Spleen (tissue), 11 donors: Measurements from ENCODE around the gene TSPAN9. TPM values are rescaled to one million over a fixed set of nuclear protein-coding genes. Genes with fewer than 3 reads are reported as not detected.

ENCODE experiments used
- DNase-seq: peaks from one replicate; pipeline ENCODE4 v3.0.0-alpha.2; 2020
- H3K27ac ChIP-seq, 8 donors: fragments of 200-600 bp; sonication (generic) in 7 of 8; 1 replicate in 4 of 8; 2 replicates in 4 of 8; pipeline versions ENCODE4 v1.5.0 to v1.8.0; 2016 to 2021; ENCODE audit warnings: inconsistent platforms in 4 of 8, mild to moderate bottlenecking in 4 of 8, moderate library complexity in 1 of 8
- H3K27me3 ChIP-seq, 7 donors: fragments of 200-600 bp; sonication (generic) in 6 of 7; replicated peaks in 1 of 7; 1 replicate in 4 of 7; 2 replicates in 3 of 7; pipeline versions ENCODE4 v1.5.0 to v1.8.0; 2016 to 2021; ENCODE audit warnings: inconsistent platforms in 3 of 7, mild to moderate bottlenecking in 1 of 7
- H3K36me3 ChIP-seq, 6 donors: fragments of 200-600 bp; sonication (generic) in 5 of 6; 1 replicate in 4 of 6; 2 replicates in 2 of 6; pipeline versions ENCODE4 v1.5.0 to v1.8.0; 2016 to 2021; ENCODE audit warnings: inconsistent platforms in 2 of 6
- H3K4me1 ChIP-seq, 6 donors: fragments of 200-600 bp; sonication (generic) in 5 of 6; 1 replicate in 3 of 6; 2 replicates in 3 of 6; pipeline versions ENCODE4 v1.5.0 to v1.8.0; 2016 to 2021; ENCODE audit warnings: inconsistent platforms in 3 of 6
- H3K4me3 ChIP-seq, 8 donors: fragments of 200-600 bp; sonication (generic) in 7 of 8; 1 replicate in 4 of 8; 2 replicates in 4 of 8; pipeline versions ENCODE4 v1.5.0 to v1.8.0; 2016 to 2021; ENCODE audit warnings: inconsistent platforms in 4 of 8, mild to moderate bottlenecking in 4 of 8, moderate library complexity in 2 of 8
- H3K9me3 ChIP-seq, 8 donors: fragments of 200-600 bp; sonication (generic) in 7 of 8; 1 replicate in 4 of 8; 2 replicates in 4 of 8; pipeline versions ENCODE4 v1.5.0 to v1.8.0; 2016 to 2021; ENCODE audit warnings: inconsistent platforms in 4 of 8
- POLR2A ChIP-seq, 3 donors: fragments of 450-650 bp; IDR thresholded peaks; one replicate each; pipeline ENCODE4 v1.5.1; 2017; ENCODE audit warnings: antibody characterized with exemption in 3 of 3, mild to moderate bottlenecking in 1 of 3
- POLR2AphosphoS5 ChIP-seq, 3 donors: sonication (generic); formaldehyde crosslinking; IDR thresholded peaks; one replicate each; pipeline ENCODE4 v1.5.1; 2017; ENCODE audit warnings: antibody characterized with exemption in 3 of 3
- WGBS, 5 donors: extraction: QIAGEN DNeasy Blood & Tissue Kit in 3 of 5; methylation state at CpG; one replicate each; pipeline versions ENCODE4 v1.1.5 to v1.1.7; 2013 to 2018; 5-methylcytosine and 5-hydroxymethylcytosine counted together
- intact Hi-C: fragments of 100-400 bp; cut with DNase I; formaldehyde crosslinking; loops from one replicate; pipeline ENCODE4 v1.15.0; 2023; ENCODE audit warnings: low total_unique reads
- polyA plus RNA-seq, 3 donors: library from polyadenylated mRNA; stranded (reverse); fragments of 200-250 nt; gene quantifications; one replicate each; pipeline ENCODE4 v1.2.1, GENCODE V29; 2013
- total RNA-seq, 7 donors: library from RNA; depleted of rRNA in 3 of 7; stranded (reverse); fragments of >200 nt in 3 of 7; fragmentation: NEBNext Ultra II Directional in 4 of 7; extraction: Animal tissue kit (Norgen Biotek cat#: 25700) in 4 of 7; gene quantifications; one replicate each; pipeline versions ENCODE4 v1.1.0 to v1.2.1, GENCODE V29; 2016 to 2021
- TF ChIP-seq, protein P1 (sequence below), 11 experiments: fragments of 200-600 bp in 7 of 11; fragments of 450-650 bp in 4 of 11; sonication (generic) in 4 of 11; IDR thresholded peaks in 8 of 11; conservative IDR thresholded peaks in 3 of 11; 1 replicate in 7 of 11; 2 replicates in 4 of 11; pipeline versions ENCODE4 v1.4.0 to v1.8.0; 2016 to 2021; ENCODE audit warnings: antibody characterized with exemption in 11 of 11, inconsistent platforms in 4 of 11, mild to moderate bottlenecking in 1 of 11
- donor health status: healthy with polysubstance abuse.
- donor health status: DM: no; HTN: no; CAD: no; lungs with moderate emphysema.
- donor health status: DM: no; HTN: no; CAD: no.
- donor health status: Bipolar disorder and iron deficiency.
- donor health status: healthy.
- donor health status: DM: no; HTN: no; CAD: no.
- donor health status: DM: yes; HTN: yes; CAD: no.

TSPAN9 gene
- total and polyA plus RNA-seq, 10 donors: 3.6 to 51.1 (median 32.4) TPM

DNA sequence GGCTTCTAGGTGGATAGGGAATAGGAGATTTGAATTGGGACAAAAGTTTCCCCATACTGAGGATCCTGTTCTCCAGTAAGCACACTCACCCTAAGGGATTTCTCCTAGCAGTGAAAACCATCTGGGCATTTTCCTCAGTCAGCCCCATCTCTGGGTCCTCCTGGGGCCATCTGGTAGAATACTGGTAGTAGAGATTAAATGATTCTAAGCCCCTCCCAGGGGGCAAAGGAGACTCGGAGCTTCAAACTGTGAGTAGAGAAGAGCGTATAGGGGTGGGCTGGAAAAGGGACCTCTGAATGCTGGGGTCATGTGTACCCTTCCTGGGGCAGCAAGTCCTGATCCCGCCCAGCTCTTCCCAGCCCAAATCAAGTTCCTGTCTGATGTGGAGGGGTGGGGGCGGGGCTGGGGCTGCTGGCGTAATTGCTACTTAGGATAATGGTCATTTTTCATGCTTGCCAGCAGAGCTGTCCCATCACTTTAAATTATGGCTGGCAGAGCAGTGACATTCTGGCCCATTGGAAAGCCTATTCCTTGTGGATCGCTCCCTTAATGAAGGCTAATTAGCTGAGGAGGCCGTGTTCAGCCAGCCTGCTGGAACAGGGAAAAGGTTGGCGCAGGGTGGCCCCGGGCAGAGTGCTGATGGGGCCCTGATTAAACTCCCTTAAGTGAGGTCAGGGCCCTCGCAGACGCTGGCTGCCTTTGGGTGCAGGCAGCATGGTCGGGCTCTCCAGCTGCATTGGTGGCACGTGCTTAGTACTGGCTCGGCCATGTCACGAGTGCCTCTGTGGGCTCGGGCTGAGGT lies 127.8 kb downstream of the TSPAN9 start:
- DNase-seq: no peak
- H3K4me3 ChIP-seq: no peak overlapping the region
- intact Hi-C loops: no loop called here
- H3K36me3 ChIP-seq: no peaks in the 10 kb centered on the region
- no peaks in the 10 kb centered on the region for H3K9me3 ChIP-seq
- 70 to 83% (median 78%) methylated on average over 14 to 16 of the region's 16 CpGs for WGBS, 5 donors
- H3K27ac ChIP-seq: peak overlapping the region in 2 of 8 donors; percentile 8 to 48
- peaks cover 0 to 46% (median 29%) of the 10 kb centered on the region in 7 donors for H3K27me3 ChIP-seq
- TF ChIP-seq POLR2A (IDR thresholded peaks at IDR 0.05) (no peak), POLR2AphosphoS5 (IDR thresholded peaks at IDR 0.05) (peak in 2 of 3 donors; percentile 43 to 52)
- TF ChIP-seq, protein P1, sequence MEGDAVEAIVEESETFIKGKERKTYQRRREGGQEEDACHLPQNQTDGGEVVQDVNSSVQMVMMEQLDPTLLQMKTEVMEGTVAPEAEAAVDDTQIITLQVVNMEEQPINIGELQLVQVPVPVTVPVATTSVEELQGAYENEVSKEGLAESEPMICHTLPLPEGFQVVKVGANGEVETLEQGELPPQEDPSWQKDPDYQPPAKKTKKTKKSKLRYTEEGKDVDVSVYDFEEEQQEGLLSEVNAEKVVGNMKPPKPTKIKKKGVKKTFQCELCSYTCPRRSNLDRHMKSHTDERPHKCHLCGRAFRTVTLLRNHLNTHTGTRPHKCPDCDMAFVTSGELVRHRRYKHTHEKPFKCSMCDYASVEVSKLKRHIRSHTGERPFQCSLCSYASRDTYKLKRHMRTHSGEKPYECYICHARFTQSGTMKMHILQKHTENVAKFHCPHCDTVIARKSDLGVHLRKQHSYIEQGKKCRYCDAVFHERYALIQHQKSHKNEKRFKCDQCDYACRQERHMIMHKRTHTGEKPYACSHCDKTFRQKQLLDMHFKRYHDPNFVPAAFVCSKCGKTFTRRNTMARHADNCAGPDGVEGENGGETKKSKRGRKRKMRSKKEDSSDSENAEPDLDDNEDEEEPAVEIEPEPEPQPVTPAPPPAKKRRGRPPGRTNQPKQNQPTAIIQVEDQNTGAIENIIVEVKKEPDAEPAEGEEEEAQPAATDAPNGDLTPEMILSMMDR (IDR thresholded peaks at IDR 0.05 in 8 of 11, conservative IDR thresholded peaks at IDR 0.05 in 3 of 11): no peak
- peaks cover 13 to 69% (median 44%) of the 10 kb centered on the region in 6 donors for H3K4me1 ChIP-seq

DNA sequence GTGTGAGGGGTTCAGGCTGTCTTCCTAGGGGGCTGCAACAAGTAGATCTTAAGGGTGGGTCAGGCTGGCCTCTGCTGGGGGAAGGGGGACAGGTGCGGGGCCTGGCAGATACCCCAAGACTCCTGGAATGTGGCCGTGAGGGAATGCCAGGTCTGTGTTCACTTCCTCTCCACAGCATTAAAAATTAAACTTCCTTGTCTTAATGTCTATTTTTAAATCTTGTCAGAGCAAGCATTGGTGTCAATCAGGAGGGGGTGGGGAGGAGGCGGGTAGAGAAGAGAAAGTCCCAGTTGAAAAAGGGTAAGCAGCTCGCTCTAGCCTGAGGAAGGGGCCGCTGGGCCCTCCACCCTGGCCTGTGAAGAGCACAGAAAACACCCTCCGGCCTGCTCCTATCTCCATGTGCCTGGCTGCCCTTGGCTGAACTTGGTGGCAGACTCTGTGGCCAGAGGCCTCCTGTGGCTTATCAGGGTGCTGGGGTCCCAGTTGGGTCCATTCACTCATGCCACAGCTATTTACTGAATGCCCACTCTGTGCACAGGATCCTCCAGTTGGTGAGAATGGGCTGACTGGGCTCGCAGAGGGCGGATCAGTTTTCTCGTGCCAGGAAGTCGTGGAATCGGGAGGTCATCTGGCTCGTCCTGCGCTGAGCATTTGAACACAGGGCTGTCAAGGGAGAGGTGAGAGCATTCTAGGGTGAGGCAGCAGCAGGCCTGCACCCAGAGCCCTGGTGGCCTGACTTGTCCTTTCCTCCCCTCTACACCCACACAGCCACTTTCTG lies 128.8 kb downstream of the TSPAN9 start:
- Histone ChIP-seq H3K9me3 (no peaks in the 10 kb centered on the region), H3K36me3 (no peaks in the 10 kb centered on the region), H3K4me1 (peaks cover 8 to 59% (median 34%) of the 10 kb centered on the region in 6 donors), H3K27ac (peak overlapping the region in 2 of 8 donors; percentile 47 to 48), H3K27me3 (peaks cover 0 to 36% (median 19%) of the 10 kb centered on the region in 7 donors), H3K4me3 (no peak overlapping the region)
- TF ChIP-seq POLR2AphosphoS5 (IDR thresholded peaks at IDR 0.05) (peak in 1 of 3 donors; percentile 53), POLR2A (IDR thresholded peaks at IDR 0.05) (no peak)
- intact Hi-C loops: no loop called here
- WGBS, 5 donors: 53 to 64% (median 62%) methylated on average over 12 to 13 of the region's 13 CpGs
- DNase-seq: no peak

DNA sequence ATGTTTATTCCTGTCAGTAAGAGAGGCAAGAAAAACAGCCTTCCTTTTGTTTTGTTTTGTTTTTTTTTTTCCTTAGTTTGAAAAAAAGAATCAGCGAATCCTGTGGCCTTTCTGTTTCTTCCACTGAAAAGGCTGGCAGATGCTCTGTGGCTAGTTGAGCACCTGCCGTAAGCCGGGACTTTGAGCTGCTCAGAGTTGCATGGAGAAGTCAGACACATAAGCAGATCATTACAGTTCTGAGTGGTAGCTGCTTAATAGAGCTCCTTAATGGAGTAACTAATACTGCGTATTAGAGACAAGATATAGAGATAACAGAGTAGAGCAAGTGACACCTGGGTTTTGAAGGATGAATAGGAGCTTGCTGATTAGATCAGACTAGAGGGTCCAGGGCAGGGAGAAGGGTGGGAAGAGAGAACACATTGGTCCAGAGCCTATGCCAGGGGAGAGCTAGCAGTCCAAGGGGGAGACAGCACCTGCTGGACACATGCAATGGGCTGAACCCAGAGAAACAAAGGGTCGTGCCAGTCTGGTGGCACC lies 129.4 kb downstream of the TSPAN9 start:
- no peak overlapping the region for H3K4me3 ChIP-seq
- peak overlapping the region in 1 of 8 donors; percentile 48 for H3K27ac ChIP-seq
- H3K9me3 ChIP-seq: no peaks in the 10 kb centered on the region
- peaks cover 7 to 52% (median 29%) of the 10 kb centered on the region in 6 donors for H3K4me1 ChIP-seq
- TF ChIP-seq, protein P1 (IDR thresholded peaks at IDR 0.05 in 8 of 11, conservative IDR thresholded peaks at IDR 0.05 in 3 of 11): no peak
- no peak for TF ChIP-seq POLR2A (IDR thresholded peaks at IDR 0.05)
- TF ChIP-seq POLR2AphosphoS5 (IDR thresholded peaks at IDR 0.05): no peak
- 82 to 93% (median 86%) methylated on average over 5 of the region's 5 CpGs for WGBS, 5 donors
- no peak for DNase-seq
- no peaks in the 10 kb centered on the region for H3K36me3 ChIP-seq
- peaks cover 0 to 30% (median 13%) of the 10 kb centered on the region in 7 donors for H3K27me3 ChIP-seq
- intact Hi-C loops: no loop called here

DNA sequence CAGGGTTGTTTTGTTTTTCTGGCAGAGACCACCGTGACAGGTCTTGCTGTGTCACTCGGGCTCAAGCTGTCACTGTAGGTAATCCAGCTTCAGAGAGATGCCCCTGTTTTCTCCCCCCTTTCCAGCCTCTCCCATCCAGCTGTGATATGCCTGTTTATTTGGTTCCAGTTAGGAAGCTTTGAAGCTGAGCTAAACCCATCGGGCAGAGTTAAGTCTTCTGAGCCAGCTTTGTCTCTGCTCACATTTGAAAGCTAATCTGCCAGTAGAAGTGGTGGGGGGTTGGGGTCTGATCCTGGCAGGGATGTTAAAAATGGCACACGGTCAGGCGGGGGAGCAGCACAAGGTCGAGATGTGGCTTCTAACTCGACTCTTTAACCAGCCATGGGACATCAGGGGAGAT lies 130.0 kb downstream of the TSPAN9 start:
- Histone ChIP-seq H3K9me3 (no peaks in the 10 kb centered on the region), H3K4me3 (no peak overlapping the region), H3K27ac (no peak overlapping the region), H3K36me3 (no peaks in the 10 kb centered on the region), H3K4me1 (peaks cover 7 to 48% (median 28%) of the 10 kb centered on the region in 6 donors), H3K27me3 (peaks cover 0 to 24% (median 8%) of the 10 kb centered on the region in 7 donors)
- WGBS, 5 donors: 69 to 85% (median 84%) methylated on average over 7 of the region's 7 CpGs
- no peak for DNase-seq
- no peak for TF ChIP-seq POLR2A (IDR thresholded peaks at IDR 0.05)
- TF ChIP-seq, protein P1 (IDR thresholded peaks at IDR 0.05 in 8 of 11, conservative IDR thresholded peaks at IDR 0.05 in 3 of 11): no peak
- no peak for TF ChIP-seq POLR2AphosphoS5 (IDR thresholded peaks at IDR 0.05)
- intact Hi-C loops: no loop called here
